Measurements from ENCODE around the gene ADK. TPM values are rescaled to one million over a fixed set of nuclear protein-coding genes. Genes with fewer than 3 reads are reported as not detected.

The ADK gene
- total and polyA plus RNA-seq, 2 donors (not counting 3 experiments of a cell fraction or from before 2014, with no cell fraction given) = 11.7 to 46.5 TPM

GRCh38 chr10:74418285-74418872 lies 267.4 kb downstream of the ADK start:
- peak; percentile 55 for DNase-seq (ENCODE audit: low read depth, low spot score)
- Histone ChIP-seq H3K27ac (ENCODE audit: insufficient read depth, low read depth, low read length) (no peak overlapping the region), H3K4me1 (ENCODE audit: control insufficient read depth, extremely low read depth, insufficient read depth, low read length) (no peaks in the 10 kb centered on the region), H2AFZ (ENCODE audit: low read depth, low read length) (no peak overlapping the region), H4K20me1 (replicated peaks; ENCODE audit: control insufficient read depth, extremely low read depth, insufficient read depth, low read length) (no peaks in the 10 kb centered on the region), H3K4me2 (ENCODE audit: insufficient read depth, low read length) (no peak overlapping the region), H3K4me3 (replicated peaks in 1 of 3; ENCODE audit: insufficient read depth in 1 of 3, low read depth in 1 of 3, low read length in 3 of 3) (no peak overlapping the region), H3K9ac (replicated peaks; ENCODE audit: extremely low read depth, insufficient read depth, low read length) (no peak overlapping the region), H3K27me3 (ENCODE audit: control insufficient read depth in 2 of 2, insufficient read depth in 2 of 2, low read length in 2 of 2) (no peaks in the 10 kb centered on the region), H3K36me3 (ENCODE audit: control insufficient read depth in 2 of 2, extremely low read depth in 1 of 2, insufficient read depth in 2 of 2, low read length in 2 of 2) (no peaks in the 10 kb centered on the region), H3K9me3 (replicated peaks; ENCODE audit: control insufficient read depth, insufficient read depth, low read length) (no peaks in the 10 kb centered on the region), H3K9me1 (replicated peaks; ENCODE audit: control insufficient read depth, extremely low read depth, insufficient read depth, low read length) (no peaks in the 10 kb centered on the region), H3K79me2 (ENCODE audit: control insufficient read depth, insufficient read depth, low read length) (no peaks in the 10 kb centered on the region)
- ChIA-PET CTCF (interaction anchor here (0.9 to 3.0 kb wide), 7 partner anchors 9 to 601 kb away, joined by 3 to 10 read pairs (median 5); no protein-coding TSS in a partner anchor), POLR2A (no interaction called here)
- TF ChIP-seq MYC (IDR thresholded peaks at IDR 0.05; ENCODE audit: low read depth, low read length) = no peak
- dilution Hi-C loops (cut with MboI; ENCODE audit: extremely low pct_ligation_motif_present, low sequenced_read_pairs) = no loop called here
- no TSS peak for BruUV-seq (replicated peaks)
- intact Hi-C loops (cut with micrococcal nuclease) = no loop called here
- FAIRE-seq = no peak

- TF ChIP-seq FOS (IDR thresholded peaks at IDR 0.05; ENCODE audit: borderline replicate concordance, insufficient read depth, low read length) = no peak
- TF ChIP-seq GATA2 (IDR thresholded peaks at IDR 0.05; ENCODE audit: insufficient read depth, insufficient read length, low read depth, low read length) = no peak
- no peak for TF ChIP-seq MYC (IDR thresholded peaks at IDR 0.05; ENCODE audit: low read depth, low read length)
- TF ChIP-seq POLR2AphosphoS5 (IDR thresholded peaks at IDR 0.05; ENCODE audit: insufficient read depth, low read depth, low read length) = no peak
- TF ChIP-seq JUN (IDR thresholded peaks at IDR 0.05; ENCODE audit: borderline replicate concordance, insufficient read depth, insufficient read length, low read depth) = no peak
- TF ChIP-seq CTCF (IDR thresholded peaks at IDR 0.05; ENCODE audit: extremely low read depth in 1 of 2, insufficient read depth in 1 of 2, low read depth in 1 of 2, low read length in 2 of 2) = no peak
- TF ChIP-seq EZH2 (IDR thresholded peaks at IDR 0.05; ENCODE audit: borderline replicate concordance, low read depth, low read length, severe bottlenecking) = no peak
- TF ChIP-seq POLR2A (IDR thresholded peaks at IDR 0.05; ENCODE audit: low read depth, low read length) = no peak
- no peak for TF ChIP-seq MAX (IDR thresholded peaks at IDR 0.05; ENCODE audit: insufficient read depth, insufficient read length)
- no peaks in the 10 kb centered on the region for H3K27me3 ChIP-seq (ENCODE audit: control insufficient read depth in 2 of 2, insufficient read depth in 2 of 2, low read length in 2 of 2)
- H3K36me3 ChIP-seq (ENCODE audit: control insufficient read depth in 2 of 2, extremely low read depth in 1 of 2, insufficient read depth in 2 of 2, low read length in 2 of 2) = no peaks in the 10 kb centered on the region
- H3K4me3 ChIP-seq (replicated peaks in 1 of 3; ENCODE audit: insufficient read depth in 1 of 3, low read depth in 1 of 3, low read length in 3 of 3) = no peak overlapping the region
- CTCF ChIA-PET = interaction anchor here (0.6 to 3.0 kb wide), 32 partner anchors 8 to 816 kb away, joined by 3 to 13 read pairs (median 4); partner anchors contain the start of gene COMTD1
- FAIRE-seq = no peak
- H3K9ac ChIP-seq (replicated peaks; ENCODE audit: extremely low read depth, insufficient read depth, low read length) = no peak overlapping the region
- no peak overlapping the region for H3K4me2 ChIP-seq (ENCODE audit: insufficient read depth, low read length)
- POLR2A ChIA-PET = no interaction called here
- intact Hi-C loops (cut with micrococcal nuclease) = no loop called here
- H3K4me1 ChIP-seq (ENCODE audit: control insufficient read depth, extremely low read depth, insufficient read depth, low read length) = no peaks in the 10 kb centered on the region
- H2AFZ ChIP-seq (ENCODE audit: low read depth, low read length) = no peak overlapping the region
- no peaks in the 10 kb centered on the region for H3K9me3 ChIP-seq (replicated peaks; ENCODE audit: control insufficient read depth, insufficient read depth, low read length)
- peaks cover 4% of the 10 kb centered on the region for H3K79me2 ChIP-seq (ENCODE audit: control insufficient read depth, insufficient read depth, low read length)
- no peaks in the 10 kb centered on the region for H3K9me1 ChIP-seq (replicated peaks; ENCODE audit: control insufficient read depth, extremely low read depth, insufficient read depth, low read length)
- dilution Hi-C loops (cut with MboI; ENCODE audit: extremely low pct_ligation_motif_present, low sequenced_read_pairs) = no loop called here
- H3K27ac ChIP-seq (ENCODE audit: insufficient read depth, low read depth, low read length) = no peak overlapping the region
- H4K20me1 ChIP-seq (replicated peaks; ENCODE audit: control insufficient read depth, extremely low read depth, insufficient read depth, low read length) = no peaks in the 10 kb centered on the region
- DNase-seq (ENCODE audit: low read depth, low spot score) = peak; percentile 46
- no TSS peak for BruUV-seq (replicated peaks)
These were observed 268.5 kb downstream of the ADK start for GRCh38 chr10:74419491-74419951.

All from endothelial cell of umbilical vein (primary cell).